ENCODE measurements around the gene WRAP53.

WRAP53 gene

GRCh38 chr17:7709031-7709430 lies 20.8 kb downstream of the WRAP53 start:
- no peak for DNase-seq (ENCODE audit: low spot score)

- no peak for DNase-seq (ENCODE audit: low spot score)
These were observed 22.0 kb downstream of the WRAP53 start for GRCh38 chr17:7710301-7710700.

GRCh38 chr17:7711051-7711755 lies 22.9 kb downstream of the WRAP53 start:
- no peak for DNase-seq (ENCODE audit: low spot score)

GRCh38 chr17:7712111-7712771 lies 24.0 kb downstream of the WRAP53 start:
- DNase-seq (ENCODE audit: low spot score), result no peak

- DNase-seq (ENCODE audit: low spot score), result no peak
These were observed 25.5 kb downstream of the WRAP53 start for GRCh38 chr17:7713782-7714181.

GRCh38 chr17:7714721-7715594 lies 26.7 kb downstream of the WRAP53 start:
- no peak for DNase-seq (ENCODE audit: low spot score)

- no peak for DNase-seq (ENCODE audit: low spot score)
These were observed 27.9 kb downstream of the WRAP53 start for GRCh38 chr17:7715936-7716886.

GRCh38 chr17:7716901-7717755 lies 28.9 kb downstream of the WRAP53 start, which contains the start of gene DNAH2:
Gene DNAH2, plus strand, starts transcription at chr17:7717744. Its CDS starts 1,991 bp downstream, at chr17:7719735.
- DNase-seq (ENCODE audit: low spot score), result no peak

- peak; percentile 7 for DNase-seq (ENCODE audit: low spot score)
These were observed 29.6 kb downstream of the WRAP53 start for GRCh38 chr17:7717756-7718350.

GRCh38 chr17:7719661-7720060 lies 31.4 kb downstream of the WRAP53 start:
- DNase-seq (ENCODE audit: low spot score), result no peak

GRCh38 chr17:7720125-7720524 lies 31.8 kb downstream of the WRAP53 start:
- no peak for DNase-seq (ENCODE audit: low spot score)

- no peak for DNase-seq (ENCODE audit: low spot score)
These were observed 33.3 kb downstream of the WRAP53 start for GRCh38 chr17:7721612-7722011.

GRCh38 chr17:7727886-7728285 lies 39.6 kb downstream of the WRAP53 start:
- DNase-seq (ENCODE audit: low spot score), result no peak

- DNase-seq (ENCODE audit: low spot score), result no peak
These were observed 41.5 kb downstream of the WRAP53 start for GRCh38 chr17:7729816-7730215.

GRCh38 chr17:7732981-7733539 lies 44.8 kb downstream of the WRAP53 start:
- DNase-seq (ENCODE audit: low spot score), result no peak

- DNase-seq (ENCODE audit: low spot score), result no peak
These were observed 49.3 kb downstream of the WRAP53 start for GRCh38 chr17:7737601-7738000.

GRCh38 chr17:7739746-7740145 lies 51.5 kb downstream of the WRAP53 start:
- DNase-seq (ENCODE audit: low spot score), result no peak

GRCh38 chr17:7740481-7741001 lies 52.3 kb downstream of the WRAP53 start:
- no peak for DNase-seq (ENCODE audit: low spot score)

- DNase-seq (ENCODE audit: low spot score), result no peak
These were observed 54.5 kb downstream of the WRAP53 start for GRCh38 chr17:7742729-7743128.

- no peak for DNase-seq (ENCODE audit: low spot score)
These were observed 56.1 kb downstream of the WRAP53 start for GRCh38 chr17:7744416-7744815.
